CD4-positive, alpha-beta T cell (primary cell): ENCODE data around the gene RPL22. TPM values are rescaled to one million over a fixed set of nuclear protein-coding genes. Genes with fewer than 3 reads are reported as not detected.

ENCODE experiments used
- ATAC-seq: fragments of 200-7000 bp; cut with Tn5 transposase; one replicate; pipeline ENCODE4 v1.10.0; 2022; ENCODE audit warnings: mild to moderate bottlenecking; ENCODE audit not compliant: poor library complexity
- CTCF ChIA-PET: fragments of 350-600 bp; sonication (Branson Sonifier 250); formaldehyde crosslinking; loops from one replicate; lab custom pipeline; 2021; ENCODE audit warnings: antibody characterized with exemption, inconsistent platforms; lab: Charles Lee
- POLR2A ChIA-PET: fragments of 350-600 bp; sonication (Branson Sonifier 250); formaldehyde crosslinking; loops from one replicate; lab custom pipeline; 2021; ENCODE audit warnings: antibody characterized with exemption, inconsistent platforms; lab: Charles Lee
- DNase-seq, 14 experiments: peaks; one replicate each; pipeline ENCODE4 v3.0.0-alpha.2; 2013 to 2020; ENCODE audit warnings: mixed read lengths in 2 of 14
- H3K27ac ChIP-seq, 2 donors: one replicate each; pipeline versions ENCODE4 v1.5.1 to v1.7.0; 2013; ENCODE audit warnings: low read length in 2 of 2, low read depth in 1 of 2, mild to moderate bottlenecking in 1 of 2
- H3K27me3 ChIP-seq, 2 experiments: 1 replicate in 1 of 2; 2 replicates in 1 of 2; pipeline versions ENCODE4 v1.6.1 to v1.7.0; 2013; ENCODE audit warnings: low read length in 2 of 2, control low read depth in 1 of 2, mild to moderate bottlenecking in 1 of 2, moderate library complexity in 1 of 2; ENCODE audit not compliant: insufficient read depth in 2 of 2, control insufficient read depth in 1 of 2
- H3K36me3 ChIP-seq: one replicate; pipeline ENCODE4 v1.6.1; 2013; ENCODE audit warnings: low read length, control low read depth; ENCODE audit not compliant: insufficient read depth
- H3K4me1 ChIP-seq: one replicate; pipeline ENCODE4 v1.6.1; 2013; ENCODE audit warnings: low read length, control low read depth; ENCODE audit not compliant: insufficient read depth
- H3K4me3 ChIP-seq: one replicate; pipeline ENCODE4 v1.5.1; 2013; ENCODE audit warnings: mild to moderate bottlenecking, low read length, moderate library complexity
- H3K9me3 ChIP-seq, 2 experiments: 1 replicate in 1 of 2; 2 replicates in 1 of 2; pipeline versions ENCODE4 v1.6.1 to v1.7.0; 2013; ENCODE audit warnings: low read length in 2 of 2, mild to moderate bottlenecking in 2 of 2, control low read depth in 1 of 2, moderate library complexity in 1 of 2; ENCODE audit not compliant: control insufficient read depth in 1 of 2, insufficient read depth in 1 of 2
- H3K27ac Mint-ChIP-seq: one replicate; pipeline ENCODE4 v1.8.0; 2020; ENCODE audit warnings: mixed read lengths
- H3K27me3 Mint-ChIP-seq: one replicate; pipeline ENCODE4 v1.8.0; 2021; ENCODE audit warnings: mixed read lengths
- H3K36me3 Mint-ChIP-seq: one replicate; pipeline ENCODE4 v1.8.0; 2021; ENCODE audit warnings: low read depth, mixed read lengths
- H3K4me1 Mint-ChIP-seq: one replicate; pipeline ENCODE4 v1.8.0; 2021; ENCODE audit warnings: low read depth, mixed read lengths
- H3K4me3 Mint-ChIP-seq: one replicate; pipeline ENCODE4 v1.8.0; 2020; ENCODE audit warnings: mild to moderate bottlenecking, mixed read lengths
- H3K9me3 Mint-ChIP-seq: one replicate; pipeline ENCODE4 v1.8.0; 2020; ENCODE audit warnings: mixed read lengths
- intact Hi-C, 2 experiments: fragments of 100-400 bp; cut with DNase I in 1 of 2; cut with micrococcal nuclease in 1 of 2; formaldehyde crosslinking; loops; one replicate each; pipeline versions ENCODE4 v1.15.1 to v1.9.0; 2023 to 2025; cut with DNase I, micrococcal nuclease
- total RNA-seq, 174 experiments: library from RNA in 2 of 174; stranded (reverse) in 2 of 174; gene quantifications; one replicate each; pipeline ENCODE4 v1.2.3 and lab custom pipeline; 2021 to 2026
- TF ChIP-seq, protein P1 (sequence below): fragments of 200-600 bp; IDR thresholded peaks from one replicate; pipeline ENCODE4 v1.8.0; 2022; ENCODE audit warnings: antibody characterized with exemption, mild to moderate bottlenecking

RPL22 gene
- total RNA-seq, 2 experiments from 2014 or later = 620 to 652 TPM

DNA sequence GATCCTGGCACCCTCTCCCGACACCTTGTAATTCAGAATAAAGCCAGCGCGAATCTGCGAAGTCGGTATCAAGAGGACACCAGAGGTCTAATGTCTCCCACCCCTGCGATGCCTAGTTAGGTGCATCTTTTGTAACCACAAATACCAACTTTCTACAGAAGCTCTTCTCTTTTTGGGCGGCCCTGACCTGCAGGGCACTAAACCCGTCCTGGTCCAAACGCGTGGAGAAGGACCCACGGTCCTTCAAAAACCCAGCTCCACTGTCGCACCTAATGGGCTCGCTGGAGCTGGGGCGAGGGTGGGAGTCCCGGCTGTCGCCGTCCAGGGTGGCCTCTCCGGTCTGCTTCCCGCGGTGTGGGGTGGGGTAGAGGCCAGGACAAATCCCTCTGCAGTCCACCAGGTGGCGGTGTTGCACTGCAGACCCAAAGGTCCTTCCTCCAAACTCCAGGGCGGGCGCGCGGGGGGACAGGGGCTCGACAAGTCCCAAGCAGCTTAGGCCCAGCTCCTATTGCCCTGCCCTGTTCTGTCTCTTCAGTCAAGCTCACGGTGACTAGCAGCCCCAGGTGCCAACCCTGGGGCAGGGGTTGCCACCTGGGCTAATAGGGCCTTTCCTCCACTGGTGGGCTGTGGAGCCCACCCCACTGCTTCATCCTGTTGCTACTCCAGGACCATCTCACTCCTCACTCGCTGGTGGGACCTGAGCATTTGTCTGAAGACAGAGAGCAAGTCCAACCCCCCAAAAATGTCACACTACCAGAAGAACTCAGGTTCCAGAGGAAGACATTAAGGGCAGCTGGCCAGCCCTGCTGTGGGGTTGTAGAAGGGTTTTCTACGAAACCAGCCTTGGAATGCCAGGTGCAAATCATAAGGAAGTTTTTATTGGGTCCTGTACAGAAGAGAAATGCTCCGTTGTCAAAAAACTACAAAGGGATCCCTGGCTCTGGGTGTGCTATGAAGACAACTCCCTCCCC, 47.4 kb upstream of the RPL22 start:
- Mint-ChIP-seq H3K27ac (peak overlapping the region; percentile 71), H3K27me3 (peaks cover 68% of the 10 kb centered on the region), H3K36me3 (no peaks in the 10 kb centered on the region), H3K9me3 (no peaks in the 10 kb centered on the region), H3K4me3 (peak overlapping the region; percentile 81), H3K4me1 (peaks cover 15% of the 10 kb centered on the region)
- no peak overlapping the region for H3K27ac ChIP-seq
- peaks cover 32% of the 10 kb centered on the region for H3K4me1 ChIP-seq
- H3K27me3 ChIP-seq = peaks cover 68 to 78% of the 10 kb centered on the region in 2 experiments
- no peaks in the 10 kb centered on the region for H3K36me3 ChIP-seq
- peaks cover 0 to 29% of the 10 kb centered on the region in 2 experiments for H3K9me3 ChIP-seq
- intact Hi-C loops = loop anchor here (1.0 to 5.0 kb wide), 7 partner anchors 97 to 734 kb away; no protein-coding TSS in a partner anchor
- peak; percentile 79 for ATAC-seq
- TF ChIP-seq, protein P1, sequence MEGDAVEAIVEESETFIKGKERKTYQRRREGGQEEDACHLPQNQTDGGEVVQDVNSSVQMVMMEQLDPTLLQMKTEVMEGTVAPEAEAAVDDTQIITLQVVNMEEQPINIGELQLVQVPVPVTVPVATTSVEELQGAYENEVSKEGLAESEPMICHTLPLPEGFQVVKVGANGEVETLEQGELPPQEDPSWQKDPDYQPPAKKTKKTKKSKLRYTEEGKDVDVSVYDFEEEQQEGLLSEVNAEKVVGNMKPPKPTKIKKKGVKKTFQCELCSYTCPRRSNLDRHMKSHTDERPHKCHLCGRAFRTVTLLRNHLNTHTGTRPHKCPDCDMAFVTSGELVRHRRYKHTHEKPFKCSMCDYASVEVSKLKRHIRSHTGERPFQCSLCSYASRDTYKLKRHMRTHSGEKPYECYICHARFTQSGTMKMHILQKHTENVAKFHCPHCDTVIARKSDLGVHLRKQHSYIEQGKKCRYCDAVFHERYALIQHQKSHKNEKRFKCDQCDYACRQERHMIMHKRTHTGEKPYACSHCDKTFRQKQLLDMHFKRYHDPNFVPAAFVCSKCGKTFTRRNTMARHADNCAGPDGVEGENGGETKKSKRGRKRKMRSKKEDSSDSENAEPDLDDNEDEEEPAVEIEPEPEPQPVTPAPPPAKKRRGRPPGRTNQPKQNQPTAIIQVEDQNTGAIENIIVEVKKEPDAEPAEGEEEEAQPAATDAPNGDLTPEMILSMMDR = peak; percentile 85
- H3K4me3 ChIP-seq = no peak overlapping the region
- DNase-seq = peak; percentile 68 to 89 (median 74)
- ChIA-PET CTCF (interaction anchor here (0.5 to 1.7 kb wide), 11 partner anchors 11 to 246 kb away, joined by 3 to 8 read pairs (median 5); partner anchors contain the start of genes ICMT and RPL22), POLR2A (interaction anchor here (1.7 kb wide), 1 partner anchor 101 kb away, joined by 5 read pairs; no protein-coding TSS in a partner anchor)

DNA sequence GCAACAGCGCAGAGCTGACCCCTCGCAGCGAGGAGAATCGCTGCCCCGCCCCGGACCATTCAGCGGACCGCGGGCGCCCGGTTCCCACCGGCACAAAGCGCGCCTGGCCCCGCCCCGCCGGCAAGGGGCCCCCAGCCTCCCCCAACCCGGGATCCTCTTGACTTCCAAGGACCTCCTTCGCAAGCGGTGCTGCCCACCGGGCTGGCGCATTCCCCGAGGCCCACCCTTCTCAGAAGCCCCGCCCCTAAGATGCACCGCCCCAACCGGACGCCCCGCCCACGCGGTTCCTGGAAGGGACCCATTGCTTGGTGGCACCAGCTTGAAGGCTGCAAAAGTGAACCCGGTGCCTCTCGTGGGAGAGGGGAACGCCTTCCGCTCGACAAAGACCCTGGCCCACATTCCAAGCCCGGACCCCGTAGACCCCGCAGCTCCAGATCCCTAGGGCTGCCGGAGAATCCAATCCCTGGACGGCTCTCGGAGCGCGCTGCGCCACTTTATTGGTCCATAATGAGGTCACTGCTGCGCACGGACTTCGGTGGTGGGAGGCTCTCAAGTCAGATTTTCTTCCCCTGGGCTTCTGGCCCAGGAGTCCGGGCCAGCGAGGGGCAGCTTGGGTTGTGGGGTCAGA, 46.6 kb upstream of the RPL22 start:
- Histone ChIP-seq H3K27ac (no peak overlapping the region), H3K36me3 (no peaks in the 10 kb centered on the region), H3K9me3 (peaks cover 0 to 37% of the 10 kb centered on the region in 2 experiments), H3K4me3 (no peak overlapping the region), H3K4me1 (peaks cover 35% of the 10 kb centered on the region), H3K27me3 (peaks cover 71 to 84% of the 10 kb centered on the region in 2 experiments)
- H3K27me3 Mint-ChIP-seq = peaks cover 73% of the 10 kb centered on the region
- intact Hi-C loops = loop anchor here (1.0 to 5.0 kb wide), 9 partner anchors 97 to 734 kb away; no protein-coding TSS in a partner anchor
- no peaks in the 10 kb centered on the region for H3K9me3 Mint-ChIP-seq
- no peak for ATAC-seq
- H3K4me3 Mint-ChIP-seq = peak overlapping the region; percentile 81
- no peaks in the 10 kb centered on the region for H3K36me3 Mint-ChIP-seq
- H3K4me1 Mint-ChIP-seq = peaks cover 22% of the 10 kb centered on the region
- POLR2A ChIA-PET = interaction anchor here (1.7 kb wide), 1 partner anchor 102 kb away, joined by 5 read pairs; no protein-coding TSS in a partner anchor
- CTCF ChIA-PET = interaction anchor here (0.5 to 1.7 kb wide), 10 partner anchors 10 to 247 kb away, joined by 3 to 8 read pairs (median 6); partner anchors contain the start of genes ICMT and RPL22
- no peak overlapping the region for H3K27ac Mint-ChIP-seq
- DNase-seq = peak in 6 of 14 experiments; percentile 25 to 62 (median 36)
- TF ChIP-seq, protein P1 = no peak
